ENCODE data around the gene GREB1.

Gene GREB1

GRCh38 chr2:11581797-11582611 is 48.2 kb downstream of the GREB1 start:
- no peak for DNase-seq

GRCh38 chr2:11582612-11582861 is 48.7 kb downstream of the GREB1 start:
- DNase-seq, result no peak

- DNase-seq, result peak; percentile 42 to 78
Measured at GRCh38 chr2:11582862-11583752, 49.3 kb downstream of the GREB1 start.

- peak; percentile 96 to 98 for DNase-seq
Measured at GRCh38 chr2:11583840-11584524, 50.1 kb downstream of the GREB1 start.

- DNase-seq, result no peak
Measured at GRCh38 chr2:11584525-11585056, 50.7 kb downstream of the GREB1 start.

- DNase-seq, result no peak
Measured at GRCh38 chr2:11585071-11585470, 51.2 kb downstream of the GREB1 start.

GRCh38 chr2:11588228-11589110 is 54.6 kb downstream of the GREB1 start:
- no peak for DNase-seq

- DNase-seq, result no peak
Measured at GRCh38 chr2:11589316-11589940, 55.6 kb downstream of the GREB1 start.

GRCh38 chr2:11590193-11590592 is 56.3 kb downstream of the GREB1 start:
- DNase-seq, result no peak

GRCh38 chr2:11591091-11591490 is 57.2 kb downstream of the GREB1 start:
- no peak for DNase-seq

GRCh38 chr2:11592671-11593574 is 59.1 kb downstream of the GREB1 start:
- DNase-seq, result no peak

- no peak for DNase-seq
Measured at GRCh38 chr2:11596801-11597200, 63.0 kb downstream of the GREB1 start.

GRCh38 chr2:11597538-11598225 is 63.8 kb downstream of the GREB1 start:
- no peak for DNase-seq

- no peak for DNase-seq
Measured at GRCh38 chr2:11598228-11598731, 64.4 kb downstream of the GREB1 start.

GRCh38 chr2:11602563-11603204 is 68.8 kb downstream of the GREB1 start:
- no peak for DNase-seq

GRCh38 chr2:11610624-11611242 is 76.9 kb downstream of the GREB1 start:
- DNase-seq, result no peak

- DNase-seq, result no peak
Measured at GRCh38 chr2:11611251-11611650, 77.4 kb downstream of the GREB1 start.

GRCh38 chr2:11612553-11613215 is 78.8 kb downstream of the GREB1 start:
- DNase-seq, result no peak
